ENCODE measurements around the gene KBTBD12. TPM values are rescaled to one million over a fixed set of nuclear protein-coding genes. Genes with fewer than 3 reads are reported as not detected.
A peak's percentile ranks its signal among the peaks of the same experiment; 100 is the strongest.

Gene KBTBD12
- total RNA-seq, 1 donor from 2014 or later, result 3.1 TPM

DNA sequence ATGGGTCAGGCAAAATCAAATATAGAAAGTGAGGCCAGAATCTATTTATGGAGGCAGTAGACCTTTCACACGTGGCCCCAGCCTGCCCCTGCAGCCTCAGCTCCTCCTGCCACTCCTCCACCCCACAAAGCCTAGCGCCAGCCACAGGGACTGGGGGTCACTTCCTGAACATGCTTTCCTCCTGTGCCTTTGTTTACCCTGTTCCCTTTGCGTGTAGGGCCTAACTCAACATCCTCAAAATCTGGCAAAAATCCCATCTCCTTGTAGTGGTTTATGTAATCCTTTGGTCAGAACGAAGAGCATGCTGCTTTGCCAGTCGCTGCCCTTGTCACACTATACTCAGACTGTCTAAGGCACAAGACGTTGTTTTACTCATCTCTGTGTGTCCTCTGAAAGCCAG, 39.6 kb downstream of the KBTBD12 start:
- no peak for DNase-seq

- no peak for DNase-seq
Observed at GRCh38 chr3:127955728-127956127, 40.7 kb downstream of the KBTBD12 start.

DNA sequence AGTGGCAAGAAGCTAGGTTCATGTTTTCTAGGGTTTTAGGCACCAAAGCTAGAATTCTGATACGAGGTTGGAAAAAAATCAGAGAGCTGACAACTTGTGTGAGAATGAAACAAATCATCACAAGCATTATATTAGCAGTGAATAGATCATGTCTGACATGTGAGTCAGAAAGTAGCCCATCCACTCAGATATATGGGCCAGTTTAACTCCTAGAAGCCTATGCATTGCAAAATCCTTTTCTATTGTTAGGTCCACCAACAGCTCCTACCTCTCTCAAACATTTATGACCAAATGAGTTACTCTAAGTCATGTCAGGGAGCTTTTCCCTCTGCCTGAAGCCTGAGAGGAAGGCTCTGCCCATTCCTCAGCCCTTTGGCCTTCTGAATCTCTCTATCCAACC, 44.0 kb downstream of the KBTBD12 start:
- DNase-seq, result no peak

GRCh38 chr3:127959873-127960272, 44.8 kb downstream of the KBTBD12 start:
- DNase-seq, result no peak

- no peak for DNase-seq
Observed at GRCh38 chr3:127960421-127960965, 45.5 kb downstream of the KBTBD12 start.

GRCh38 chr3:127961124-127961523, 46.1 kb downstream of the KBTBD12 start:
- DNase-seq, result no peak

DNA sequence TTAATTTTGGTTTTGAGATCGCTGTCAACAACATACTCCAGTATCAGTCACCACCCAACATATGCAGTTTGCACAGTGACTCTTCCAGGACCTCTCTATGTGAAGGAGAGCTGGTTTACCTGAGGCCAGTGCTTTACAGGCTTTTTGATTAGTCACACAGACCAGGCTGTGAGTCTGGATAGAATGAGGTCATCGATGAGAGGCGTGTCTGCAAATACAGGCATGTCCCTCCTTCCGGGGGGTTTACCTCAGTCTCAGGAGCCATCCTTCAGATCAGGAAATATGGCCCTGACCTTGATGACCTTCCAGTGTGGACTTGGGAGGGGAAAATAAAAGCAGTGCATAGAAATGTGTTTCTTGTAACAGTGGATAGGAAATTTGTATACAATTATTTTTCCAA, 46.9 kb downstream of the KBTBD12 start:
- DNase-seq, result no peak

DNA sequence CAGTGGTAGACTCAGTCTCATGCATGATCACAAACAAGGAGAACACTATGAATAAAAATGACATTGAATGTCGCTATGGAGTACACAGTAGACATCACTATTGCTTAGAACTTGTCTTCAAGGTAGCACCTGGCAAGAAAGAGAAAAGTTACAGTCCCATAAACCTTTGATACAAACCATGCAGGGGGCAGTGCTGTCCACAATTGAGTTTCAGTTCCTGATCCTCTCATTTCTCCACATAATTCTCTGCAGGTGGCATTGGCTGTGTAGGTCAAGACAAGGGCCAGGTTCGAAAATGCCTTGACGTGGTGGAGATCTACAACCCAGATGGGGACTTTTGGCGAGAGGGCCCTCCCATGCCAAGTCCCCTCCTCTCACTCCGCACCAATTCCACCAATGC, 47.9 kb downstream of the KBTBD12 start:
- DNase-seq, result no peak

DNA sequence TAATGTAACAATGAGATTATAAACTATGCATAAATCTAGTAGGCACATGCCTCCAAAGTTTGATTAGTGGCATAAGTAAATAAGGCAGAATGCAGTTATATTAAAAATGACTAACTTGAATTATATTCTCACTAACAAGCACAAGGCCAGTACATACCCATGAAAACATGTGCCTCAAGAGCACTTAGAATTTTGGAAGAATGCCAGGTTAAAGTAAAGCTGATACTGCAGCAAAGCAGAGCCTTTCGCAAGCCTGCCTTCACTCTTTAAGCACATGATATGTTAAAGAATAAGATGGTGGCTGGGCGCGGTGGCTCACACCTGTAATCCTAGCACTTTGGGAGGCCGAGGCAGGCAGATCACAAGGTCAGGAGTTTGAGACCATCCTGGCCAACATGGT, 49.0 kb downstream of the KBTBD12 start:
- DNase-seq, result no peak

- DNase-seq, result no peak
Observed at GRCh38 chr3:127964816-127965215, 49.8 kb downstream of the KBTBD12 start.

- no peak for DNase-seq
Observed at GRCh38 chr3:127967316-127967715, 52.3 kb downstream of the KBTBD12 start.

DNA sequence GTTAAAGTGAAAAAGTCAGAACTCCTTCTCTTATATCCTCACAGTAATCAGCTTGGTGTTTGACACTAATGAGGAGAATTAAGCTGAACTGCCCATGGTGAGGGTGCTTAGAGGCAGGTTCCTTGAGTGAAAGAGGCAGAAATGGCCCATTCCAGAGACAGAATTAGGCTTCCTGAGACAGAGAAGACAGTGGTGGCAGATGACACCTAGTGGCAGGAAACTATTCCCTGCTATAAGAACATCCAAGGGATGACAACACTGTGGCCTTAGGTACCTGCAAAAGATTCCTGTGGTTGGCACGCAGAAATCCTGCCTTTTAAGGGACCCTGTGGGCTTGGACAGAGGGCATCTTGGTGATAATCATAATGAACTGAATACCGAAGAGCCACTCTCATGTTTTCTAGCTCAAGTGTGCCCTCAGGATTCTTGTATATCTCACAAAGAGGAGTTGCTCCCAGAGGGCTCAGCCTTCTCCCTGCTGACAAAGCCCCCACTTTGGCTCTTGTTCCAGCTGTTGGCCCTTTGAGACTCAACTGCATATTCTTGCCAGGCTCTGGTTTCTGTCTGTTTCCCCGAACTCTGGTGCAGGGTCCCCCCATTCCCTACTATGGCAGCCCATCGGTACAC, 56.0 kb downstream of the KBTBD12 start:
- peak; percentile 52 for DNase-seq

GRCh38 chr3:127974226-127974625, 59.2 kb downstream of the KBTBD12 start:
- DNase-seq, result no peak

GRCh38 chr3:127975153-127976029, 60.4 kb downstream of the KBTBD12 start:
- no peak for DNase-seq

GRCh38 chr3:127978636-127979035, 63.6 kb downstream of the KBTBD12 start:
- no peak for DNase-seq

- DNase-seq, result no peak
Observed at GRCh38 chr3:127979473-127979872, 64.4 kb downstream of the KBTBD12 start.

GRCh38 chr3:127981097-127981496, 66.1 kb downstream of the KBTBD12 start:
- DNase-seq, result no peak

- DNase-seq, result no peak
Observed at GRCh38 chr3:127982155-127982554, 67.1 kb downstream of the KBTBD12 start.

- DNase-seq, result no peak
Observed at GRCh38 chr3:127984241-127984975, 69.4 kb downstream of the KBTBD12 start.

DNA sequence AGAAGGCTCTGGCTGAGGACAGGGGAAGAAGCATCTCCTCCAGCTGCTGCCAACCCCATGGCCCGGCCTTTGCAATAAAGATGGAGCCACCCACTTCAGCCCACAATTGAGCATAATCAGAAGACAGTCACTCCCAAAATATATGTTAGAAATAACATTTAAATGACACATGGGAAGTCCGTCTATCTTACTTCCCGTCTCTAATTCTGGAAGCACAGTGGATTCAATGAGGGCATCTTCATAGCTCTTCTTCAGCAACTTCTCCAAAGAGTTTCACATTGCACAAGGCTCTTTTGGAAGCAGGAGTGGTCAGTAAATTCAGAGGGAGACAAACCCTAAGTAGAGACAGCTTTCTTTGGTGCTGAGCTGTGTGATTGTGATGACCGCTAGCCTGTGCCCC, 70.2 kb downstream of the KBTBD12 start:
- no peak for DNase-seq

DNA sequence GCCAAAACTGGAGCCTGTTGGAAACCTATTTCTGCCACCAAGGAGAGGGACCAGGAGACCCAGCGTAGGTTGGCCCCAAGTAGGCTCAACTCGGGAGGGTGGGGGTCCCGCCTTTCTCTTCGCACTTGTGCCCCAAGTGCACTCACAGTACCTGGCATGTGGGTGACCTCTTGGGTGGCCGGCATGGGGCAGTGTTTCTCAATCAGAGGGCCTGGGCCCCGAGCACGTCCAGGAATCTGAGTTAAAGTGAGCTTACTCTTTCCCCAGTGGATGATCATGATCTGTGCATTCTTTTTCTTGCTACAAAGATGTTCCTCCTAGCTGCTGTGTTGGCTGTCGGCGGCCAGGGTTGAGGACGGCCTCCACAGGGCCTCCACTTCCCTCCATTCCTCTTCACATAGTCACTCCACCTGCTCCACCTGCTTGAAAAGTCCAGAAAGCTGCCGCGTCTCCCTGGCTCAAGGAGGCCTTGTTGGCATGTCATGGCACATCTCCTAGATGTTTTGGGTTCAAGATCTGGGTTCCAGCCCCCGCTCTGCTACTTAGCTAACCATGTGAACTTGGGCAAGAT, 70.7 kb downstream of the KBTBD12 start:
- DNase-seq, result no peak

DNA sequence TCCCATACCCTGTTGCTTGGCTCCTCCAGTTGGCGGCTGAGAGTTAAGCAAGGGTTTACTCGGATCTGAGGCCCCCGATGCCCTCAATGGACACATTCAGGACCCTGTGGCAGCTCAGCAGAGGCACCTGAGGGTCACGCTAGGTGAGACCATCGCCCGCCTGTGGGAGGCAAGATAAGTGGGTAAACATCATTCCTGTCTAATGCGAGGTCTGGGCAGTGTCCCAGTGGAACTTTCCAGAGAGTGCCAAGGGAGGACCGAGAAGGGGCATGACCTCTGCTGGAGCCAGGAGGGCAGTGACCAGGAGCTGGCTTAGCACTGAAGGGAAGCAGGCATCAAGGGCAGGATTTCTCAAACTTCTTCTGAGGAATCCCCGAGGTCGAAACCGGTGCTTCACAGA, 71.8 kb downstream of the KBTBD12 start:
- no peak for DNase-seq

All from skin of body (tissue), 2 donors.